Measurements from ENCODE around the gene PSMG1.
A peak's percentile ranks its signal among the peaks of the same experiment; 100 is the strongest.

PSMG1 gene

GRCh38 chr21:39189857-39190604 lies 6.8 kb upstream of the PSMG1 start:
- intact Hi-C loops (cut with DNase I): no loop called here
- no peak for DNase-seq

GRCh38 chr21:39188521-39189139 lies 5.4 kb upstream of the PSMG1 start:
- intact Hi-C loops (cut with DNase I): no loop called here
- DNase-seq: no peak

- no peak for DNase-seq
- intact Hi-C loops (cut with DNase I): no loop called here
Observed at GRCh38 chr21:39187141-39187540, 3.9 kb upstream of the PSMG1 start.

- intact Hi-C loops (cut with DNase I): no loop called here
- DNase-seq: no peak
Observed at GRCh38 chr21:39186676-39187075, 3.4 kb upstream of the PSMG1 start.

- DNase-seq: no peak
- intact Hi-C loops (cut with DNase I): no loop called here
Observed at GRCh38 chr21:39185157-39185556, 1.9 kb upstream of the PSMG1 start.

GRCh38 chr21:39184050-39184980 lies 1.1 kb upstream of the PSMG1 start:
- no peak for DNase-seq
- intact Hi-C loops (cut with DNase I): loop anchor here (5.0 kb wide), 1 partner anchor 203 kb away; no protein-coding TSS in a partner anchor

GRCh38 chr21:39182484-39183271 lies 573 bp downstream of the PSMG1 start:
- DNase-seq: peak in 3 of 10 donors; percentile 7 to 21 (median 8)

GRCh38 chr21:39182016-39182415 lies 1.2 kb downstream of the PSMG1 start:
- DNase-seq: no peak
- intact Hi-C loops (cut with DNase I): loop anchor here (2.0 to 5.0 kb wide), 2 partner anchors 131 to 205 kb away; partner anchors contain the start of gene BRWD1

More at GRCh38 chr21:39182484-39183271, 573 bp downstream of the PSMG1 start:
- intact Hi-C loops (cut with DNase I): loop anchor here (2.0 to 5.0 kb wide), 2 partner anchors 130 to 205 kb away; partner anchors contain the start of gene BRWD1

- intact Hi-C loops (cut with DNase I): loop anchor here (5.0 kb wide), 1 partner anchor 206 kb away; no protein-coding TSS in a partner anchor
- no peak for DNase-seq
Observed at GRCh38 chr21:39181205-39181818, 1.9 kb downstream of the PSMG1 start.

- intact Hi-C loops (cut with DNase I): loop anchor here (5.0 kb wide), 1 partner anchor 207 kb away; no protein-coding TSS in a partner anchor
- no peak for DNase-seq
Observed at GRCh38 chr21:39180429-39181019, 2.7 kb downstream of the PSMG1 start.

GRCh38 chr21:39178421-39178820 lies 4.8 kb downstream of the PSMG1 start:
- no peak for DNase-seq

GRCh38 chr21:39176271-39176709 lies 7.0 kb downstream of the PSMG1 start:
- intact Hi-C loops (cut with DNase I): loop anchor here (5.0 kb wide), 1 partner anchor 669 kb away; no protein-coding TSS in a partner anchor
- no peak for DNase-seq

More at GRCh38 chr21:39178421-39178820, 4.8 kb downstream of the PSMG1 start:
- intact Hi-C loops (cut with DNase I): loop anchor here (5.0 kb wide), 1 partner anchor 671 kb away; no protein-coding TSS in a partner anchor

GRCh38 chr21:39175665-39176064 lies 7.6 kb downstream of the PSMG1 start:
- no peak for DNase-seq
- intact Hi-C loops (cut with DNase I): loop anchor here (5.0 kb wide), 1 partner anchor 668 kb away; no protein-coding TSS in a partner anchor

GRCh38 chr21:39175154-39175553 lies 8.1 kb downstream of the PSMG1 start:
- DNase-seq: no peak
- intact Hi-C loops (cut with DNase I): loop anchor here (5.0 kb wide), 1 partner anchor 668 kb away; no protein-coding TSS in a partner anchor

- no peak for DNase-seq
- intact Hi-C loops (cut with DNase I): no loop called here
Observed at GRCh38 chr21:39173716-39174680, 9.3 kb downstream of the PSMG1 start.

GRCh38 chr21:39169906-39170305 lies 13.3 kb downstream of the PSMG1 start:
- no peak for DNase-seq
- intact Hi-C loops (cut with DNase I): no loop called here

- intact Hi-C loops (cut with DNase I): no loop called here
- DNase-seq: no peak
Observed at GRCh38 chr21:39168800-39169199, 14.5 kb downstream of the PSMG1 start.

Measured in posterior cingulate gyrus (tissue), 11 donors.